B cell (primary cell): ENCODE data around the gene PTGDR2. TPM values are rescaled to one million over a fixed set of nuclear protein-coding genes. Genes with fewer than 3 reads are reported as not detected.

ENCODE experiments used
- ATAC-seq: fragments of 200-7000 bp; cut with Tn5 transposase; one replicate; pipeline ENCODE4 v1.10.0; 2021; ENCODE audit warnings: low read depth, mild to moderate bottlenecking, moderate number of reproducible peaks, moderate library complexity
- CTCF ChIA-PET: fragments of 350-600 bp; sonication (Branson Sonifier 250); formaldehyde crosslinking; loops from one replicate; lab custom pipeline; 2021; ENCODE audit warnings: antibody characterized with exemption, inconsistent platforms; lab: Charles Lee
- POLR2A ChIA-PET: fragments of 350-600 bp; sonication (Branson Sonifier 250); formaldehyde crosslinking; loops from one replicate; lab custom pipeline; 2021; ENCODE audit warnings: antibody characterized with exemption; lab: Charles Lee
- DNase-seq: peaks from one replicate; pipeline ENCODE4 v3.0.0; 2013
- H2AFZ ChIP-seq: 2 replicates; pipeline ENCODE4 v1.6.1; 2012; ENCODE audit warnings: mild to moderate bottlenecking, low read depth, low read length; ENCODE audit not compliant: insufficient read depth, poor library complexity, severe bottlenecking
- H3K27ac ChIP-seq, 2 donors: 1 replicate in 1 of 2; 2 replicates in 1 of 2; pipeline ENCODE4 v1.5.1; 2012 to 2013; ENCODE audit warnings: low read length in 2 of 2, mild to moderate bottlenecking in 2 of 2, moderate library complexity in 1 of 2
- H3K27me3 ChIP-seq, 4 experiments: fragments of 200-600 bp in 1 of 4; sonication (generic) in 1 of 4; replicated peaks in 1 of 4; 1 replicate in 2 of 4; 2 replicates in 2 of 4; pipeline versions ENCODE4 v1.6.1 to v1.7.0; 2013 to 2016; ENCODE audit warnings: low read length in 3 of 4, mild to moderate bottlenecking in 2 of 4, mixed read lengths in 1 of 4, moderate library complexity in 1 of 4; ENCODE audit not compliant: insufficient read depth in 4 of 4, control insufficient read depth in 3 of 4; ENCODE audit errors: control extremely low read depth in 1 of 4
- H3K36me3 ChIP-seq, 2 experiments: replicated peaks in 1 of 2; 1 replicate in 1 of 2; 2 replicates in 1 of 2; pipeline versions ENCODE4 v1.6.1 to v1.7.1; 2013; ENCODE audit warnings: low read length in 1 of 2; ENCODE audit not compliant: insufficient read depth in 2 of 2, control insufficient read depth in 1 of 2; ENCODE audit errors: control extremely low read depth in 1 of 2, extremely low read depth in 1 of 2
- H3K4me1 ChIP-seq, 2 donors: fragments of 200-600 bp in 1 of 2; sonication (generic) in 1 of 2; 1 replicate in 1 of 2; 2 replicates in 1 of 2; pipeline versions ENCODE4 v1.5.1 to v1.6.1; 2013 to 2017; ENCODE audit warnings: low read length in 2 of 2; ENCODE audit not compliant: control insufficient read depth in 2 of 2, insufficient read depth in 2 of 2
- H3K4me2 ChIP-seq: replicated peaks from 2 replicates; pipeline ENCODE3; 2012; ENCODE audit warnings: mild to moderate bottlenecking, low read depth, low read length; ENCODE audit not compliant: poor library complexity, severe bottlenecking
- H3K4me3 ChIP-seq, 5 experiments: fragments of 200-600 bp in 1 of 5; sonication (generic) in 1 of 5; 1 replicate in 3 of 5; 2 replicates in 2 of 5; pipeline versions ENCODE4 v1.5.1 to v1.7.0; 2011 to 2016; ENCODE audit warnings: low read length in 4 of 5, mild to moderate bottlenecking in 4 of 5, low read depth in 2 of 5, control low read depth in 1 of 5, moderate library complexity in 1 of 5; ENCODE audit not compliant: insufficient read depth in 1 of 5; ENCODE audit errors: control extremely low read depth in 1 of 5, extremely low read depth in 1 of 5
- H3K79me2 ChIP-seq: fragments of 200-600 bp; sonication (generic); one replicate; pipeline ENCODE4 v1.6.0; 2016; ENCODE audit warnings: low read length; ENCODE audit not compliant: control insufficient read depth, insufficient read depth
- H3K9ac ChIP-seq: fragments of 200-600 bp; sonication (generic); 2 replicates; pipeline ENCODE4 v1.6.1; 2017; ENCODE audit warnings: mild to moderate bottlenecking, low read length, moderate library complexity
- H3K9me3 ChIP-seq, 3 donors: one replicate each; pipeline versions ENCODE4 v1.6.1 to v1.7.1; 2013; ENCODE audit warnings: low read length in 2 of 3; ENCODE audit not compliant: control insufficient read depth in 2 of 3, insufficient read depth in 1 of 3; ENCODE audit errors: control extremely low read depth in 1 of 3
- H4K20me1 ChIP-seq: 2 replicates; pipeline ENCODE4 v1.6.0; 2012; ENCODE audit warnings: mild to moderate bottlenecking, low read length; ENCODE audit not compliant: insufficient read depth, control insufficient read depth, poor library complexity, severe bottlenecking
- H3K27ac Mint-ChIP-seq: one replicate; pipeline ENCODE4 v1.8.0; 2021; ENCODE audit warnings: mixed read lengths
- H3K27me3 Mint-ChIP-seq: one replicate; pipeline ENCODE4 v1.8.0; 2021; ENCODE audit warnings: mixed read lengths
- H3K4me1 Mint-ChIP-seq: one replicate; pipeline ENCODE4 v1.8.0; 2021; ENCODE audit warnings: mixed read lengths
- H3K4me3 Mint-ChIP-seq: one replicate; pipeline ENCODE4 v1.8.0; 2021; ENCODE audit warnings: mixed read lengths
- H3K9me3 Mint-ChIP-seq: one replicate; pipeline ENCODE4 v1.8.0; 2022; ENCODE audit warnings: mixed read lengths; ENCODE audit not compliant: insufficient read depth
- CTCF ChIP-seq: fragments of 200-600 bp; IDR thresholded peaks from one replicate; pipeline ENCODE4 v1.8.0; 2022; ENCODE audit warnings: antibody characterized with exemption, mild to moderate bottlenecking
- EZH2 ChIP-seq: IDR thresholded peaks from 2 replicates; pipeline ENCODE4 v1.6.1; 2012; ENCODE audit warnings: borderline replicate concordance, low read depth, mild to moderate bottlenecking, moderate library complexity, low read length; ENCODE audit not compliant: insufficient read depth, poor library complexity, severe bottlenecking
- WGBS: methylation state at CpG from one replicate; pipeline ENCODE4 v1.1.5; 2013; ENCODE audit warnings: missing lambda C conversion rate; ENCODE audit not compliant: insufficient coverage; 5-methylcytosine and 5-hydroxymethylcytosine counted together
- intact Hi-C: fragments of 100-400 bp; cut with micrococcal nuclease; formaldehyde crosslinking; loops from one replicate; pipeline ENCODE4 v1.10.0; 2022
- polyA plus RNA-seq: library from polyadenylated mRNA; depleted of rRNA; stranded (reverse); fragments of >200 nt; gene quantifications from 2 replicates; pipeline ENCODE4 v1.2.3, GENCODE V29; 2012
- total RNA-seq, 2 donors: library from RNA; stranded (reverse); fragments of 120-200 nt in 1 of 2; gene quantifications; 1 replicate in 1 of 2; 2 replicates in 1 of 2; pipeline versions ENCODE4 v1.2.3 to v1.2.4, GENCODE V29; 2013 to 2022

Gene PTGDR2
- total and polyA plus RNA-seq, 2 donors (not counting 1 experiment from before 2014, with no cell fraction given), result 0.03 TPM; not detected in 1

GRCh38 chr11:60899046-60899936, 43.5 kb upstream of the PTGDR2 start:
- Mint-ChIP-seq H3K9me3 (no peaks in the 10 kb centered on the region), H3K4me3 (no peak overlapping the region), H3K27me3 (no peaks in the 10 kb centered on the region), H3K4me1 (peaks cover 10% of the 10 kb centered on the region), H3K27ac (no peak overlapping the region)
- peaks cover 38% of the 10 kb centered on the region for H4K20me1 ChIP-seq
- WGBS, result 86% methylated on average over 7 of the region's 12 CpGs
- H3K4me3 ChIP-seq, result no peak overlapping the region
- no peak overlapping the region for H3K27ac ChIP-seq
- ChIA-PET POLR2A (interaction anchor here (1.0 kb wide), 1 partner anchor 68 kb away, joined by 4 read pairs; no protein-coding TSS in a partner anchor), CTCF (interaction anchor here (0.6 to 10.2 kb wide), 24 partner anchors 8 to 634 kb away, joined by 3 to 129 read pairs (median 5); partner anchors contain the start of genes PTGDR2 and TMEM109)
- ATAC-seq (peak; percentile 78), DNase-seq (peak; percentile 69)
- intact Hi-C loops, result loop anchor here (1.0 kb wide), 3 partner anchors 68 to 288 kb away; no protein-coding TSS in a partner anchor
- H3K79me2 ChIP-seq, result peaks cover 31% of the 10 kb centered on the region
- no peaks in the 10 kb centered on the region for H3K27me3 ChIP-seq
- H3K9ac ChIP-seq, result no peak overlapping the region
- H3K4me1 ChIP-seq, result peaks cover 0 to 3% of the 10 kb centered on the region in 2 donors
- no peaks in the 10 kb centered on the region for H3K9me3 ChIP-seq
- TF ChIP-seq CTCF, result peak; percentile 97
- no peak for TF ChIP-seq EZH2
- H3K36me3 ChIP-seq, result peaks cover 3 to 93% of the 10 kb centered on the region in 2 experiments
- no peak overlapping the region for H2AFZ ChIP-seq
- no peak overlapping the region for H3K4me2 ChIP-seq

- H3K9me3 ChIP-seq, result no peaks in the 10 kb centered on the region
- no peaks in the 10 kb centered on the region for H3K9me3 Mint-ChIP-seq
- TF ChIP-seq CTCF (no peak), EZH2 (no peak)
- H3K36me3 ChIP-seq, result peaks cover 3 to 89% of the 10 kb centered on the region in 2 experiments
- no peak overlapping the region for H3K27ac ChIP-seq
- 100% methylated on average over 1 of the region's 4 CpGs for WGBS
- no peak overlapping the region for H2AFZ ChIP-seq
- ChIA-PET CTCF (interaction anchor here (1.2 to 10.2 kb wide), 5 partner anchors 10 to 67 kb away, joined by 3 to 129 read pairs (median 13); partner anchors contain the start of gene TMEM109), POLR2A (no interaction called here)
- H3K4me1 ChIP-seq, result no peaks in the 10 kb centered on the region
- ATAC-seq (no peak), DNase-seq (no peak)
- H3K79me2 ChIP-seq, result peaks cover 16% of the 10 kb centered on the region
- peaks cover 4% of the 10 kb centered on the region for H3K4me1 Mint-ChIP-seq
- no peaks in the 10 kb centered on the region for H3K27me3 Mint-ChIP-seq
- peaks cover 21% of the 10 kb centered on the region for H4K20me1 ChIP-seq
- no peak overlapping the region for H3K9ac ChIP-seq
- no peak overlapping the region for H3K27ac Mint-ChIP-seq
- no peak overlapping the region for H3K4me3 Mint-ChIP-seq
- H3K27me3 ChIP-seq, result no peaks in the 10 kb centered on the region
- no peak overlapping the region for H3K4me2 ChIP-seq
- H3K4me3 ChIP-seq, result no peak overlapping the region
- intact Hi-C loops, result no loop called here
These were observed 41.7 kb upstream of the PTGDR2 start for GRCh38 chr11:60897496-60897895.
